ENCODE measurements around the gene FRMD5. TPM values are rescaled to one million over a fixed set of nuclear protein-coding genes. Genes with fewer than 3 reads are reported as not detected.

Gene FRMD5
- total and polyA plus RNA-seq, 2 donors from 2014 or later = 0.32 to 0.41 TPM

- H3K27me3 ChIP-seq (ENCODE audit: control insufficient read depth, insufficient read depth, low read length) = no peaks in the 10 kb centered on the region
- FAIRE-seq (no peak), DNase-seq (no peak)
- H3K9ac ChIP-seq (ENCODE audit: low read length in 3 of 3) = no peak overlapping the region
- no peaks in the 10 kb centered on the region for H3K9me3 ChIP-seq (ENCODE audit: control insufficient read depth in 2 of 3, insufficient read depth in 1 of 3, low read length in 3 of 3)
- H3K27ac ChIP-seq (ENCODE audit: low read depth in 2 of 2, low read length in 2 of 2) = no peak overlapping the region
- H3K4me3 ChIP-seq (ENCODE audit: low read length in 3 of 3) = no peak overlapping the region
- H3K4me1 ChIP-seq (ENCODE audit: control insufficient read depth in 2 of 3, insufficient read depth in 2 of 3, low read depth in 1 of 3, low read length in 3 of 3) = no peaks in the 10 kb centered on the region
- TF ChIP-seq, protein P1, sequence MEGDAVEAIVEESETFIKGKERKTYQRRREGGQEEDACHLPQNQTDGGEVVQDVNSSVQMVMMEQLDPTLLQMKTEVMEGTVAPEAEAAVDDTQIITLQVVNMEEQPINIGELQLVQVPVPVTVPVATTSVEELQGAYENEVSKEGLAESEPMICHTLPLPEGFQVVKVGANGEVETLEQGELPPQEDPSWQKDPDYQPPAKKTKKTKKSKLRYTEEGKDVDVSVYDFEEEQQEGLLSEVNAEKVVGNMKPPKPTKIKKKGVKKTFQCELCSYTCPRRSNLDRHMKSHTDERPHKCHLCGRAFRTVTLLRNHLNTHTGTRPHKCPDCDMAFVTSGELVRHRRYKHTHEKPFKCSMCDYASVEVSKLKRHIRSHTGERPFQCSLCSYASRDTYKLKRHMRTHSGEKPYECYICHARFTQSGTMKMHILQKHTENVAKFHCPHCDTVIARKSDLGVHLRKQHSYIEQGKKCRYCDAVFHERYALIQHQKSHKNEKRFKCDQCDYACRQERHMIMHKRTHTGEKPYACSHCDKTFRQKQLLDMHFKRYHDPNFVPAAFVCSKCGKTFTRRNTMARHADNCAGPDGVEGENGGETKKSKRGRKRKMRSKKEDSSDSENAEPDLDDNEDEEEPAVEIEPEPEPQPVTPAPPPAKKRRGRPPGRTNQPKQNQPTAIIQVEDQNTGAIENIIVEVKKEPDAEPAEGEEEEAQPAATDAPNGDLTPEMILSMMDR (IDR thresholded peaks at IDR 0.05; ENCODE audit: borderline replicate concordance, extremely low read depth, insufficient read depth) = no peak
- no peaks in the 10 kb centered on the region for H3K36me3 ChIP-seq (ENCODE audit: control insufficient read depth in 2 of 3, insufficient read depth in 3 of 3, low read length in 3 of 3)
- intact Hi-C loops (cut with DNase I) = no loop called here
These were observed 237.3 kb downstream of the FRMD5 start for GRCh38 chr15:43957724-43958123.

GRCh38 chr15:43955140-43955539 lies 239.9 kb downstream of the FRMD5 start:
- H3K27me3 ChIP-seq (ENCODE audit: control insufficient read depth, insufficient read depth, low read length) = no peaks in the 10 kb centered on the region
- no peak overlapping the region for H3K9ac ChIP-seq (ENCODE audit: low read length in 3 of 3)
- DNase-seq (no peak), FAIRE-seq (no peak)
- no peak overlapping the region for H3K27ac ChIP-seq (ENCODE audit: low read depth in 2 of 2, low read length in 2 of 2)
- H3K4me3 ChIP-seq (ENCODE audit: low read length in 3 of 3) = no peak overlapping the region
- TF ChIP-seq, protein P1 (IDR thresholded peaks at IDR 0.05; ENCODE audit: borderline replicate concordance, extremely low read depth, insufficient read depth) = no peak
- H3K9me3 ChIP-seq (ENCODE audit: control insufficient read depth in 2 of 3, insufficient read depth in 1 of 3, low read length in 3 of 3) = no peaks in the 10 kb centered on the region
- H3K4me1 ChIP-seq (ENCODE audit: control insufficient read depth in 2 of 3, insufficient read depth in 2 of 3, low read depth in 1 of 3, low read length in 3 of 3) = no peaks in the 10 kb centered on the region
- intact Hi-C loops (cut with DNase I) = no loop called here
- no peaks in the 10 kb centered on the region for H3K36me3 ChIP-seq (ENCODE audit: control insufficient read depth in 2 of 3, insufficient read depth in 3 of 3, low read length in 3 of 3)

GRCh38 chr15:43954181-43954621 lies 240.9 kb downstream of the FRMD5 start:
- no peaks in the 10 kb centered on the region for H3K9me3 ChIP-seq (ENCODE audit: control insufficient read depth in 2 of 3, insufficient read depth in 1 of 3, low read length in 3 of 3)
- no peak overlapping the region for H3K4me3 ChIP-seq (ENCODE audit: low read length in 3 of 3)
- no peaks in the 10 kb centered on the region for H3K27me3 ChIP-seq (ENCODE audit: control insufficient read depth, insufficient read depth, low read length)
- TF ChIP-seq, protein P1 (IDR thresholded peaks at IDR 0.05; ENCODE audit: borderline replicate concordance, extremely low read depth, insufficient read depth) = no peak
- FAIRE-seq (no peak), DNase-seq (no peak)
- H3K4me1 ChIP-seq (ENCODE audit: control insufficient read depth in 2 of 3, insufficient read depth in 2 of 3, low read depth in 1 of 3, low read length in 3 of 3) = no peaks in the 10 kb centered on the region
- no peak overlapping the region for H3K27ac ChIP-seq (ENCODE audit: low read depth in 2 of 2, low read length in 2 of 2)
- intact Hi-C loops (cut with DNase I) = no loop called here
- H3K9ac ChIP-seq (ENCODE audit: low read length in 3 of 3) = no peak overlapping the region
- H3K36me3 ChIP-seq (ENCODE audit: control insufficient read depth in 2 of 3, insufficient read depth in 3 of 3, low read length in 3 of 3) = no peaks in the 10 kb centered on the region

DNA sequence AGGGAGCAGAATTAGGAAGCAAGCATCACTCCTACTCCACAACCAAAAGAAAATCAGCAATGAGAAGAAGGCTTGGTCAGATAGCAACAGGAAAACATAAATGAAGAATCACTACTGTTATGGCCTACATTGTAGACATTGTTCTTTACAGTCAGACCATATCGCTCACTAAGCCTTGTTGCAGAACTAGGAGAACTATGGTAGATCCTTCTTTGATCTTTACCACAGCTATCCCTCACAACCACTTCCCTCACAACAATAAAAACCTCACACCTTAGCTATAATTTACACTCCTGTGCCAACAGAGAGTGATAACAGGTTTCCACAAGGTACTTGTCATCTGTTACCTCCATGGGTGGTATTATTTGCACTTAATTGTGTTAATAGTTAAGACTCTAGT lies 241.7 kb downstream of the FRMD5 start:
- Histone ChIP-seq H3K4me3 (ENCODE audit: low read length in 3 of 3) (no peak overlapping the region), H3K9ac (ENCODE audit: low read length in 3 of 3) (no peak overlapping the region), H3K36me3 (ENCODE audit: control insufficient read depth in 2 of 3, insufficient read depth in 3 of 3, low read length in 3 of 3) (no peaks in the 10 kb centered on the region), H3K27ac (ENCODE audit: low read depth in 2 of 2, low read length in 2 of 2) (no peak overlapping the region), H3K4me1 (ENCODE audit: control insufficient read depth in 2 of 3, insufficient read depth in 2 of 3, low read depth in 1 of 3, low read length in 3 of 3) (no peaks in the 10 kb centered on the region), H3K27me3 (ENCODE audit: control insufficient read depth, insufficient read depth, low read length) (no peaks in the 10 kb centered on the region), H3K9me3 (ENCODE audit: control insufficient read depth in 2 of 3, insufficient read depth in 1 of 3, low read length in 3 of 3) (no peaks in the 10 kb centered on the region)
- TF ChIP-seq, protein P1 (IDR thresholded peaks at IDR 0.05; ENCODE audit: borderline replicate concordance, extremely low read depth, insufficient read depth) = no peak
- no peak for FAIRE-seq
- DNase-seq = no peak
- intact Hi-C loops (cut with DNase I) = no loop called here
